Eye (tissue), 1 donor: ENCODE data around the gene NOXO1.

Experiments
- DNase-seq: peaks from one replicate; pipeline ENCODE4 v3.0.0-alpha.2; 2015

The NOXO1 gene

DNA sequence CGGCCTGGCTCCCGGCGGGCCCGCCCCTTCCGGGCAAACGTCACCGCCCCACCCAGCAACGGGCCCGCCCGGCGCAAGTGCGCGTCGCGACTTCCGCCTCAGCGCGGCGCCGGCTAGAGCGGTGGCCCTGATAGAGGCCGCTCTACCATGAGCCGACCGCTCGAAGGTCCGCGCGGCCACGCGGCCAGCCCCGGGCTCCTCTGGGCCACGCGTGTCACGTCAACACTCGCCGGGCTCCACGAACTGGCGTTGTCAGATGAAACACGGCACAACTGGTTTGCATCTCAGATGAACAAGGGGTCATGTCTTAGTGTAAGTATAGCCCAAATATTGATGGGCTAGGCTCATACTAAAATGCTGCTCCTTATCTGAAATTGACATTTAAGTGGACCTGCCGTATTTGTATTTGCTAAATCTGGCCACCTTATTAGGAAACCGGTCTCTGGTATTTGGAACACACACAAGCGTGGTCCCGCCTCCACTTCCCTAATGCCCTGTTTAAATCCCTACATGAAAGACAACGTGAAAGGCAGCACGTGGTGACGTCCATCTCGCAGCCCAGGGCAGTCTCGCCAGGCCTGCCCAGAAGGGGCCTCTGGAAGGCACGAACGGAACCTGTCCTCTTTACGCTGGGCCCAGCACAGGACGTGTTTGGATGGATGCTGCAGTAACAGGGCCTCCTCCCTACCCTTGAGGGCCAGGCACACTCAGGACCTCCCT lies 28.7 kb upstream of the NOXO1 start, which contains the start of gene ZNF598:
TSS of gene ZNF598 (minus strand) at position 31 of the 720 bp plus-strand sequence.
- peak; percentile 94 for DNase-seq

DNA sequence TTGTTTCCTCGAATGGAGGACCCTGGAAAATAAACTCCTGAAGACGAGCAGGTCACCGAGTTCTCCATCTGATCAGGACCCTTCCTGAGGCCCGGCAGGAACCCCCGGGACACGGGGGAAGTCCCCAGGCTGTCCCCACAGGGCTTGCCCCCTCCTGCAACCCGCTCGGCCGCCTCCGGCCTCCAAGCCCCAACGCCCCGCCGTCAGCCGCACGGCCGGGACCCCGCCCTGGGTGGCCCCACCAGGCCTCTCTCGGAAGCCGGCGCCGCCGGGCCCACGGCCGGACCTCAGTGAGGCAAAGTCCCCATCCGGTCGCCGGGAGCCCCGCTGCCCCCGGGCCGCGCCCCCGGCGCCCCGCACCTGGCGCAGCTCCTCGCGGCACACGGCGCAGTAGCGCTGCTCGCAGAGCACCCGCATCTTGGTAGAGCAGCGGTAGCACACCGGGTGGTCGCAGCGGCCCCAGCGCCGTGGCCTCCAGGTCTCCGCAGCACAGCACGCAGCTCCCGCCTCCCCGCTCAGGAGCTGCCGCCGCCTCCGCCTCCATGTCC lies 28.0 kb upstream of the NOXO1 start:
- peak; percentile 38 for DNase-seq

DNA sequence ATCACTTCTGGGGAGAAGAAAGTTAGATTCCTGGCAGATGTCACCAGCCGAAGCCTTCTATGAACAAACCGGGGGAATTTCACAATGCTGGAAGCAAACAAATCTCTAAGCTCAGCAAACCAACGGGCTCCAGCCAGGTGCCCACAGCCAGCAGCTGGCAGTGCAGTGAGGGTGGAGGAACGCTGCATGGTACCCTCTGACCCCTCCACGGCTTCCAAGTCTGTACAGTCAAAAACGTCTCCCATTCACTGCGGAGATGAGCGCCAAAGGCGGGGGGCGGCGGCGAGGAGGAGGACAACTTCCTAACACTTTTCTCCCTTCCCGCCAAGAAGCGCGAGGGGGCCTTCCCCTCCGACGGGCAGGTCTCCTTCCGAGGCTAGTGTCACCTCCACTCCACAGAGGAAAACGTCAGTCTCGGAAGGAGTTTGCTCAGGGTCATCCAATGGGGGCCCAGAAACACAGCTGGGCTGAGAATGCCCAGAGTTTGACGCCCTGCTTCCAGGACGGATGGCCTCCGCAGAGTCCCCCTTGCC lies 27.4 kb upstream of the NOXO1 start:
- peak; percentile 37 for DNase-seq

DNA sequence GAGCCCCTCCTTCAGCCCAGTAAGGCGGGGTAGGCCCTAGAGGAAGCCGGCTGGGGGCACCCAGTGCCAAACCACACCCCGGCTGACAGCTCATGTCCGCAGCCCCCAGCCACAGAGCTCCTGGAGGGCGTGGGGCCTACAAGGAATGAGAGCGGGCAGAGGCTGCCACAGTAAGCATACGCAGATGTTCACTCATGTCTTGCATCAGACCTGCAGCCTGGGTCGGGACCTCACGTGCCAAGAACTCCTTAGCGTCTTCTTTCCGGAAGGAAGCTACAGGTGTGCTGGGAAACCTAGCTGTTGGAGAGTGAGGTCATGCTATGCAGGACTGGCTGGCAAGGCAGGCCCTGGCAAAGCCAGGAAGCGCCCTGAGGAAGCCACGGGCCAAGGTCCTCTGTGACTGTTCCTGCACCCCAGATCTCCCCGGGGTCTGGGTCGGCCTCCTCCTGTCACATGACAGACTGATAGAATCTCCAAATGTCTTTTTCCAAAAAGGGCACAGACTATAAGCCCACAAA lies 26.8 kb upstream of the NOXO1 start:
- no peak for DNase-seq

DNA sequence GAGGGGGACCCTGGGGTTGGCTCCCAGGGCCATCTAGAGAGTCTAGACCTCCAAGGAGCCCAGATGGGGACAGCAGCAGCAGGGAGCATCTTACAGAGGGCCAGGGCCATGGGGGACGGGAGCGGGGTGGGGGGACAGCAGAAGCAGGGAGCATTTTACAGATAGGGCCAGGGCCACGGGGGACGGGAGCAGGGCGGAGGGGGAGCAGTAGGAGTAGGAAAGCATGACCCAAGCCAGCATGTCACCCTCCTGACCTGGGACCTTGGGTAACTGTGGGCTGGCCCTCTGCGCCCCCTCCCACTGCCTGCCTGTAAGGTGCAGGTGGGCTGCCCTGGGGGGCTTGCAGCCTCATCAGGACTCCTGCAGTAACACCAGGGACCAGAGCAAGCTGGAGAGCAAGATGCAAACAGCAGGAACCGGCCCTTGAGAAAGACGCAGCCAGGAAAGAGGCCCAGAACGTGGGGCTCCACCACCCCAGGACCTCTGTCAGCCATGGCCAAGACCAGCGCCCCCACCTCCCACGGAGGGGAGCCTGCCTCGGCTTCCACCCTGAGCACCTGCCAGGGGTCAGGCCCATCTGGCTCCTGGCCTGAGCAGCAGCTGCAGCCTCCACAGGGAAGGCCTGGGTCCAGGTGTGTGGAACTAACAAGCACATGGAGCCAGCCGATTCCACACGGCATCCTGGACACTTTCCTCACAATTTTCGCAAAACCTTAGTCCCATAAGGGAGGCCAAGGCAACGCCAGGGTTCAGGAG lies 26.0 kb upstream of the NOXO1 start:
- no peak for DNase-seq

DNA sequence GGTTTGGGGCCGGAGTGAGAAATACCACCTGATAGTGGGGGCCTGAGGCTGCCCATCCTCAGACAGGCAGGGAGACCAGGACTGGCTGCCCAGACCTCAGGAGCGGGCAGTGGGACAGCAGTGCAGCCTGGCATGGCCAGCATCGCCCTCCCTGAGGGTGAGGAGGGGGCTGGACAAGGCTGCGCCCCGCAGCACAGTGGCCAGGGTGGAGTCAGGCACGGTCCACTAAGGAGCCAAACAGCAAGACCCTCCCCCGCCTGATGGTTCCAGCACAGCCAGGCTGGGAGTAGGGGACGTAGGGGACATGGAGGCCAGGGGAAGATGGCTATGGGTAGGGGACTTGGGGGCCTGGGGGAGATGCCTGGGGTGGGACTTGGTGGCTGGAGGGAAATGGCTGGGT lies 25.0 kb upstream of the NOXO1 start:
- DNase-seq, result no peak

DNA sequence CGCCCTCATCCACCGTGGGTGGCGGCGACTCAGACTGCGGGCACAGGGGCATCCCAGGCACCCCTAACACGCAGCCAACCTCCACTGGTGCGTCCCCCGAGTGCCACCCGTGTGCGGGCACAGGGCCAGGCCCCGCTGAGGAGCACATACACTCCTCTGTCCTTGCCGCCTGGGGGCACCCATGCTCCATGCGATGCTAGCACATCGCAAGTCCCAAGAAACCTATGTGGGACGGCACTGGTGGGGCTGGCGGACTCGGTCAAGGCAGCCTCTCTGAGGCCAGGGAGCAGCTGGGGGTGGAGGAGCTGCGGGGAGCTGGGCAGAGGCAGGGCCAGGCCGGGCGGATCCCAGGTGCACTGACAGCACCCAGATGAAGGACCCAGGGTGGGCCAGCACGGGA lies 24.4 kb upstream of the NOXO1 start:
- DNase-seq, result no peak

DNA sequence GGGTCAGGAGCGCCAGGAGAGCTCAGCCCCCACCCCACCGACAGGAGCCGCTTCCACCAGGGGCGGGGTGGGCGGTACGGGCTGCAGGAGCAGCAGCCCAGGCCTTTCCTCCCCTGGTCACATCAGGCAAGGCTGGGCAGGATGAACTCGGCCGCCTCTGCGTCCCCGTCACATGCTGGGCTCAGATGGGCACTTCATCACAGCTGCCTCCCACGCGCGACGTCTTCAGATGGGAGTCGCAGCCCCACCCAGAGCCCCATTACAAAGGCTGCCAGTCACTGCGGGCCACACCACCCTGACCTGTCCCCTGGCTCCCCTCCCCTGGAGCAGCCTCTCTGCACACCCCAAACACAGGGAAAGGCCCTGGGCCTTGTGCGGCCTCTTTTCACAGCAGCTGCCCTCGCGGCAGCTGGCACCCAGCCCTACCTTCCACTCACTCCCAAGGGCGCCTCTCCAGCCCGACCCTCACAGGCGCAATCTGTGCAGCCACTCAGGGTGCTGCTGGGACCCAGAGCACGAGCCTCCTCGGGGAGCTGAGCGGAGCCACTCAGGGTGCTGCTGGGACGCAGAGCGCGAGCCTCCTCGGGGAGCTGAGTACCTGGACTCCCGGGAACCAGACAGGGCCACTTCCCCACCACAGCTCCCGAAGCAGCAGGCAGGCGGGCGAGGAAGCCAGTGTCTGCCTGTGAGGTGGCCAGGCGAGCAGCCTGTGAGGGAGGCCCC lies 23.7 kb upstream of the NOXO1 start:
- peak; percentile 15 for DNase-seq

DNA sequence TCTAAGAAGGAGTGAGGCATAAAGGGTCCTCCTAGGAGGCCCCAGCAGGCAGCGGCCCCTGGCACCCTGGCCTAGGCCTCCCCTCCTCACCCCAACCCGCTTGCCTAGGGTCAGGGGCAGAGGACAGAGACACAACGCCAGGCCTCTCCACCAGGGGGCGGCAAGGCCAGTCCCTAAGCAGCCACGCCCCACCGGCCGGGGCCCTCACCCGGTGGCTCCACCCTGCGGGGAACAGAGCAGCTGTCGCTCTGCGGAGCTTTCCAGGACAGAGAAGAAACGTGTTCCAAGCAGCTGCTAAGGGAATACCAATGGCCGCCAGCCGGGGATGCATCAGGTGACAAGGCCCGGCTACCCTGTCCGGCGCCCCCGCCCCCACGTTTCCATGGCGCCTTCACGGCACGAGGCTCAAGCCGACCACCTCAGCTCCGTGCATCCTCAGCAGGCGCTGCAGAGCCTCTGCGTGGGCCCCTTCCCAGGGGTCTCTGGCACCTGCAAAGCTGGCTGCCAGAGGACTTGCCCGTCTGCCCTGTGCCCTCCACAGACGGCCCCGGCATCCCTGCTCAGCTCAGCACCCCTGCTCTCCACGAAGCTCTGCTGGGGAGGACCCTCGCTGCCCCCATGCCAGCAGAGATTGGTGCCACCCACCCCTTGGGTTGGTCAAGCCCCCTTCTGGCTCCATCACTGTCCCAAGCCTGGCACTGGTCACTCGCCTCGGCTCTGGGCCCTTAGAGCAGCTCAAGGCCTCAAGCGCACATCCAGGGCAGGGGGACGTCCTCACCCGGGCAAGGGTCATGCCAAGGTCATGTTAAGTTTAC lies 22.8 kb upstream of the NOXO1 start:
- DNase-seq, result peak; percentile 96

DNA sequence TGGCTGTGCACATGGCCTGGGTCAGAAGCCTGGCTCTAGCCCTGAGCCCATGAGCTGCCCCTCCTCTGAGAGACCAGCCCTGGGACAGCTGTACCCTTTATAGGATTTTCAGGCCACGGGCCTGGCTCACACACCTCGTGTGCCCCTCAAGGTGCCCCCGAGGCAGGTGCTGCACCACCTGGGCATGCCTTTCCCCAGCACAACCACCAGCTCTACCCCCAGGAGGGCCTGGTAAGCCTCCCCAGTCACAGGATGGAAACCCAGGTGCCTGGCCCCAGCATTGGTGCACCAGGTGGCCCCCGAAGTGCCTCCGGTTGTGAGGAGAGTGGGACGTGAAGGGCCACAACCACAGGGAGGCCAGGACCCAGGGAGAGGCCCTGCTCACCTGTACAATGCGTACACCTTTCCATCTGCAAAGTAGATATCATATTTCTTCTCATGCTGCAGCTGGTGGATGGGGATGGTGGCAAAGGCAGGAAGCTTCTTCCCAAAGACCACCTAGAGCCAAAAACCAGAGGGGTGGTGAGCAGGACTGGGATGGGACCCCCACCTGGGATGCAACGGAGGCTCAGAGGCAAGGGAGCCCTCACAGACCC lies 22.1 kb upstream of the NOXO1 start:
- DNase-seq, result no peak

DNA sequence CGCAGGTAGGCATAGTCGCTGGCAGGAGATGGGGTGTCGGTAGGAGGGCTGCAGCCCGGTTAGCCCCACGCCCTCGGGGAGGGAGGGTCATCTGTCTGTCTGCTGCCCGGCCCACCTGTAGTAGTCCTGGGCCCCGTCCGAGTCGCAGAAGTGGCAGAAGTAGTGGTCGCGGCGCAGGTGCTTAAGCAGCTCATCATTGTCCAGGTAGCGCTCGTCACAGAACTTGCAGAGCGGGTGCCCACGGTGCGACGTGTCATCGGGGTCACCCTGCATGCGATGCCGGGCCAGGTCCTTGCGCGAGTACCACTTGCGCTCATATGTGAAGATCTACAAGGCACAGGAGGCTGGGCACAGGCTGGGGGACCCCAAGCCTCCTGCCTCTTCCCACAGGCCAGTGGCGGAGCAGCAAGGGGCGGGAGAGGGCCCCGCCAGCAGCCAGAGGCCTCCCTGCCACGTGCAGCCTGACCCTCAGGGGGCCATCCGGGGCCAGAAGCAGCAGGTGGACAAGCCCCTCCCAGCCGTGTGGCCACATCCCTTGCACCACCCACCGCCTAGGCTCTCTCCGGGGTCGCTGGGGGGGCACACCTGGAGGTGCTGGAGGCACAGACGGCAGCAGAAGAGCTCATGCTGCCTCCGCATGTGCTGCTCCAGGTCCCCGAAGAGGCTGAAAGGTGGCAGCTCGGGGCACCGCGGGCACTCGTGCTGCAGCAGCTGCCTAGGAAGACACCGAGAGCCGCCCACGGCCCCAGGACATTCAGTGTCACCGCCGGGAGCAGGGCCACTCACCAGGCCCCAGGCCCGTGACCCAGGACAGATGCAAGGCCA lies 21.3 kb upstream of the NOXO1 start:
- DNase-seq, result no peak

DNA sequence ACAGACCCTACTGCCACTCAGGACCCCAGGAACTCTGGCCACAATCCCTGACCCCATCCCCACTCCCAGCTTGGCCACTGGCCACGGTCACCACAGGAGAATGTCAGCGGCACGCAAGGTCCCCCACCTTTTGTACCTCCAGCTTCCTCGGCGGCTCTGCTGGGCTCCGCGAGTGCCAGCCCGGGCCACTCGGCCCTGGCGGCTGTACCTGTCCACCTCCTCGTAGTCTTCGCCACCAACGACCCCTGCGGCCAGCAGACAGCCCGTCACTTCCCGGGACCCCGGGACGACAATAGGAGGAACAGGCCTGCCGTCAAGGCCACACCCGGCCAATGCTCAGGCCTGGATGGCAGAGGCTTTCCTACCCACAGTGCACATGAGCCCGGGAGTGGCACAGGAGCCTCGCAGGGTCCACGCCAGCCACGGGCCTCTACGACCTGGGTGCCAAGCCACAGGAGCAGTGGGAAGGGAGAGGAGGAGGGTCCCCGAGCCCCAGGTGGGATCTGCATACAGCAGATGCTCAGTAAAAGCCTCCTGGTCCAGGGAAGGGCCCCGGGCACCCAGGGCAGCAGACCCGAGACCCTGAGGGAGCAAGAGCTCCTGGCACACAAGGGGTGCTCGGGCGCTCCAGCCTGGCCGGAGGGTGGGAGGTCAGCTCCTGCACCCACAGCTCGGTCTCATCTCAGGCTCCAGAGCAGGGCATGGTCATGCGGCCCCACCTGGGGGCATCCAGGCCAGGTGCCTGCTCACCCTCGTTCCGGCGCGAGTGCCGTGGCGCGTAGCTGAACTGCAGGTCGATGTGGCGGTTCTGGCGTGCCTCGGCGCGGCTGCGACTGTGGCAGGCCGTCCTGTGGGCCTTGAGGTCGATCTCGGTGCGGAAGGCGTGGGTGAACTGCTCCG lies 20.4 kb upstream of the NOXO1 start:
- no peak for DNase-seq

DNA sequence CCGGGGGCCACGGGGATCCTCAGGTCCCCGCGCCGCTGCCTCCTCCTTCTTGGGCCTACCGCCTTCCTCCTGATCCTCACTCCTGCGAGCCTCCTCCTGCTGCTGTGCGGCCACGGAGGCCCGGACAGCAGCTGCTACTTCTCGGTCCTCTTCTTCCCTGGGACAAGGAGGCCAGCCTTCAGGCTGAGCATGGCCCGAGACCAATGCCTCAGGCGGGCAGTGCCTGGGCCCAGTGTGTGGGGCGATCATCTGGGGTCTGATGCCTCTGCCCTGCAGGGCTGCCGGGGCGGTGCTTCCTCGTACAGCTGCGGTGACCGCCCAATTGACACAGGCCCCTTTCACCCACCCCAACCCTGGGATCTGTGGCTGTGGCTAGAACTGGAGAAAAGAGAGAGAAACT lies 19.8 kb upstream of the NOXO1 start:
- no peak for DNase-seq

DNA sequence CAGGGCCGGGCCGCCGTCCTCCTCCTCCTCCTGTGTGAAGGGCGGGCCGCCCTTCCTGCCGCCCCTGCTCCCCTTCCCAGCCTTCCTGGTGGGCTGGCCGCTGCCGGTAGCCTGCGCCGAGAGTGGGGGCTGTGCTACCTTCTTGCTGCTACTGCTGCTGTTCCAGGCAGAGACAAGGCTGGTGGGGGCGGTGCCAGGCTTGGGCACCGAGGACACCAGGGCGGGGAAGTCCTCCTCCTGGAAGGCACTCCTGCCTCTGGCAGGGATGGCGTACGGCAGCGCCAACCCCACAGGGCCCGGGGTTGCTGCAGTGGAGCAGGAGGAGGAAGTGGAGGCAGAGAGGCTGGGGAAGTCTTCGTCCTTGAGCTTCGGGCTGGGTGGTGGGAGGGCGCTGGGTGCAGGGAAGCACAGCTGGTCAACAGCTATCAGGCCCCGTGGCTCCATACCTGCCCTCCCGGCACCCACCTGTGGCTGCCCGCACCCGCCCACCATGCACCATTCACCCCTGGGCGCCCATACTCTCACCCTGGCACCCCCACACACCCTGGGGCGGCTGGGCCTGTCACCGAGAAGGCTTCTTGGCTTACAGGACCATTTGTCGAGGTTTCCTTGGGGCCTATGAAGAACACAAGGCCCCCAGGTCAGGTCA lies 18.7 kb upstream of the NOXO1 start:
- no peak for DNase-seq

DNA sequence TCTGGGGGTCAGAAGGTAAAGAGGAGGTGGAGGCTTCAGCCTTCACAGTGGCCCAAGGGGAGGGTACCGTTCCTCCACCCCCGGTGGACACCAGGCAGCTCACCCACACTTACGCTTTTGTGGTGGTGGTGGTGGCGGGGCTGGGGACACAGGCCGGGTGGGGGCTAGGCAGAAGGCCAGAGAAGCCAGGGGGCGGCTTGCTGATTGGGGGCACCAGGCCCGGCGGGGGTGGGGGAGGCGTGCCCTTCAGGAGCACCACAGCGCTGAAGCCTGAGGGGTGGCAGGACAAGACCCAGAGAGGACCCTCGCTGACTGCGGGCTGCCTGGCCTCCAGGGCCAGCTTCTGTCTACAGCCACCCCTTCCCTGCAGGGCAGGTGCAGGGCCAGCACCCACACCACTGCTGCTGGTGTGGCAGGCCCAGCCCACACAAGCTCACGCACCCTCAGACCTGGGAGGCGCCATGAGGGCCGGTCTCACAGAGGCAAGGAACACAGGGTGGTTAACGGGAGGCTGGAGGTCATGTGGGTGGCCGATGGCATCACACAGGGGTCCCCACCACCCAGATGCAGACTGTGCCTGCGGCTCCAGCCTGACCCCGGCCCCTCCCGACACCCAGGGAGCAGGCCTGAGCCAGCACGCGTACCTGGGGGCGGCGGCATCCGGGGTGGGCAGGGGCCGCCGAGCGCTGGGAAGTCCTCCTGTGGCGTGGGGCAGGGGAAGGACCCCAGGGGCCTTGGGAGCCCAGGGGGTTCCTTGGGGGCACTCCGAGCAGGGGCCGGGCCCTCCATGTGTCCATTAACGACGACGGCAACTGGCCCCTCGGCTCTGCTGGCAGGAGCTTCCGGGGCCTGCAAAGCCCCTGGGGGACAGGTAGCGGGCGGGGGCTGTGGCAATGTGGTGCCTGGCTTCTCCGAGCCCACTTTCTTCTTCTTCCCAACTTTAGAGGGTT lies 17.9 kb upstream of the NOXO1 start:
- DNase-seq, result no peak

DNA sequence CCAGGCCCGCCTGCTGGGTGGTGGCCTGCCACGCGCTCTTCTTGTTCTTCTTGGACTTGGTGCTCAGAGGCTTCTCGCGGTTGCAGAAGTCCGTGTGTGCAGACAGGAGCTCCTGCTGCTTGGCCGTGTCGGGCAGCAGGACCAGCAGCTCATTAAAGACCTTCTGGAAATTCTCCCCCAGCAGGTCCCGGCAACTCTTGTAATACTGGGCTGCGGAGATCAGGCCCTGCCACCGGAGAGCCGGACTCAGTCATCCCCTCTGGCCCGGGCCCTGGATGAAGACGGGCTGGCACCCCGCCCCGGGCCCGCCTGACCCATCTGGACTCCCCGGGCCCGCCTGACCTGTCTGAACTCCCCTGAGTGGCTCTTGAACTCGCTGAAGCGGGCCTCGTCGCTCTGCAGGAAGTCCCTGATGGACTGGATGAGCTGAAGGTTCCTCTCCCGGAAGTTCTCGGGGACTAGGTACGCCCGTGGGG lies 17.1 kb upstream of the NOXO1 start:
- DNase-seq, result no peak

DNA sequence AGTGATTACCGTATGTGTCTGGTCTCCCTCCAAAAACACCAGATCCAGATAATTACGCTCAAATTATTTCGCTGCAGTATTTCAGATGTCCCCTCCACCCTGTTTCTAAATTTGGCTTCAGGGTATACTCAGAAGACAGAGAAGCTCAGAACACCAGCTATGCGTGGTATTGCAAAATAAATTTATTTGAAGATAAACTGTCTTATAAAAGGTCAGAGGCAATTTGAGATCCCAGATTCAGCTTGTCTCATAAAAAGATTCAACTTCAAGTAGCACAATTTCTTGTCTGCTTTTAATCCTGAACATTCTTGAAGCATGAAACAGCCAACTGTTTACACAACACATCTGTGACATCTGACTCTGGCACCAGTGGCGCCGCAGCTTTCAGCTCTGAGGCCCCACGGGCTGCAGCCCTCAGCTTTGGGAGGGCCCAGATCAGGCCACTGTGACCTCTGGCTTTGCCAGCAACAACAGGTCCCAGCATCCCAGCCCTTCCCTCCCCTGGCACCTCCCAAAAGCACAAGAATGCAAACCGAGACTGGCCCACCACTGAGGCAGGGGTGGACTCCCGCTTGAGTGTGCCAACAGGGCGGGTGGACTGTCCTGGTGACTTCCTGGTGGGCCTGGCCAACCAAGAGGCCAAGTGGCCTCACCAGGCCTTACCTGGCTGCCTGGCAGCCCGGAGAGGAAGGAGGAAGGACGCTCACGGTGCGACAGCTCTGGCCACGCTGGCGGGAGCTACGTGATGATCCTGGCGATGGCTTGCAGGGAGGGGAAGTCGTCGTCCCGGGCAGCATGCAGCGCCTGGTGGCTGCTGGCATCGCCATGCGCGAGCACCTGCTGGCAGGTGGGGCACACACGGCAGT lies 16.5 kb upstream of the NOXO1 start:
- no peak for DNase-seq
